AG04450 (cell line): ENCODE data around the gene GLIS1. TPM values are rescaled to one million over a fixed set of nuclear protein-coding genes. Genes with fewer than 3 reads are reported as not detected.

Experiments used
- CTCF ChIA-PET: fragments of 300-600, 350-600 bp; formaldehyde crosslinking; extraction: SDS; loops from one replicate; lab custom pipeline; 2022; ENCODE audit warnings: antibody characterized with exemption, inconsistent platforms; lab: Charles Lee
- POLR2A ChIA-PET: fragments of 350-600 bp; formaldehyde crosslinking; extraction: SDS; loops from one replicate; lab custom pipeline; 2021; ENCODE audit warnings: antibody characterized with exemption, inconsistent platforms; lab: Yijun Ruan, JAX
- DNase-seq: peaks from one replicate; pipeline ENCODE4 v3.0.0-alpha.2; 2011; ENCODE audit warnings: low read depth, low spot score
- H3K27ac ChIP-seq: one replicate; pipeline ENCODE4 v1.5.1; 2012; ENCODE audit warnings: low read depth, low read length, control low read depth
- H3K27me3 ChIP-seq: one replicate; pipeline ENCODE4 v1.6.0; 2012; ENCODE audit warnings: low read length; ENCODE audit not compliant: control insufficient read depth, insufficient read depth
- H3K4me3 ChIP-seq: 2 replicates; pipeline ENCODE4 v1.5.1; 2011; ENCODE audit warnings: mild to moderate bottlenecking, low read depth, low read length, control low read depth
- H3K9me3 ChIP-seq: 2 replicates; pipeline ENCODE4 v1.5.1; 2012; ENCODE audit warnings: low read length; ENCODE audit not compliant: control insufficient read depth, insufficient read depth
- polyA plus RNA-seq: library from polyadenylated mRNA; depleted of rRNA; stranded (reverse); fragments of >200 nt; gene quantifications from 2 replicates; pipeline ENCODE4 v1.2.3, GENCODE V29; 2011
- TF ChIP-seq, protein P1 (sequence below): IDR thresholded peaks from 2 replicates; pipeline ENCODE4 v1.5.1; 2011; ENCODE audit warnings: low read depth, low read length, control low read depth, inconsistent platforms

The GLIS1 gene
- polyA plus RNA-seq, 1 experiment, result 0.77 TPM

DNA sequence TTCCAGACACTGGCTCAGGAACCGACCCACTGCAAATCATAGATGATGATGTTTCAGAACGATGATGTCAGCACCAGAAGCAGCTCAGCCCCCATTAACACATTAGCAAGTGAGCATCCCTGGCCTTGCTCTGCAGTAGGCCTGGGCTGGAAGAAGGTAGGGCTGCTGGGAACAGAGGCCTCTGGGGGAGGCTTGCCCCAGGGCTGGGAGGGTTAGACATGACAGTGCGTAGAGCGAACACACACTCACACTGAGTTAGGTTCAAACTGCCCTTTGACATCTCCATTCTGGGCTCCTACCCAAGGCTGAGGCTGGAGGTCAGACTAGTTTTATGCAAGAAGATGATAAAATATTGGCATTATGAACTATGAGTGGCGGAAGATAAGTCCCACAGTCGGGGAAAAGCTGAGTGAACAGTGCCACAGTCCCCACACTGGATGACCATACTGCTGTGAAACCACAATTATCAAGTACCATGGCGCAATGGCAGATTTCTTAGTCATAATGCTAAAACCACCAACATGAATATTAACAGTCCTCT lies 188.7 kb downstream of the GLIS1 start:
- ChIA-PET POLR2A (no interaction called here), CTCF (interaction anchor here (1.0 kb wide), 1 partner anchor 272 kb away, joined by 3 read pairs; no protein-coding TSS in a partner anchor)
- no peak for DNase-seq
- H3K27me3 ChIP-seq, result no peaks in the 10 kb centered on the region
- H3K27ac ChIP-seq, result no peak overlapping the region
- TF ChIP-seq, protein P1, sequence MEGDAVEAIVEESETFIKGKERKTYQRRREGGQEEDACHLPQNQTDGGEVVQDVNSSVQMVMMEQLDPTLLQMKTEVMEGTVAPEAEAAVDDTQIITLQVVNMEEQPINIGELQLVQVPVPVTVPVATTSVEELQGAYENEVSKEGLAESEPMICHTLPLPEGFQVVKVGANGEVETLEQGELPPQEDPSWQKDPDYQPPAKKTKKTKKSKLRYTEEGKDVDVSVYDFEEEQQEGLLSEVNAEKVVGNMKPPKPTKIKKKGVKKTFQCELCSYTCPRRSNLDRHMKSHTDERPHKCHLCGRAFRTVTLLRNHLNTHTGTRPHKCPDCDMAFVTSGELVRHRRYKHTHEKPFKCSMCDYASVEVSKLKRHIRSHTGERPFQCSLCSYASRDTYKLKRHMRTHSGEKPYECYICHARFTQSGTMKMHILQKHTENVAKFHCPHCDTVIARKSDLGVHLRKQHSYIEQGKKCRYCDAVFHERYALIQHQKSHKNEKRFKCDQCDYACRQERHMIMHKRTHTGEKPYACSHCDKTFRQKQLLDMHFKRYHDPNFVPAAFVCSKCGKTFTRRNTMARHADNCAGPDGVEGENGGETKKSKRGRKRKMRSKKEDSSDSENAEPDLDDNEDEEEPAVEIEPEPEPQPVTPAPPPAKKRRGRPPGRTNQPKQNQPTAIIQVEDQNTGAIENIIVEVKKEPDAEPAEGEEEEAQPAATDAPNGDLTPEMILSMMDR, result no peak
- H3K9me3 ChIP-seq, result no peaks in the 10 kb centered on the region; the same call in 1 of the 2 replicates
- no peak overlapping the region for H3K4me3 ChIP-seq

DNA sequence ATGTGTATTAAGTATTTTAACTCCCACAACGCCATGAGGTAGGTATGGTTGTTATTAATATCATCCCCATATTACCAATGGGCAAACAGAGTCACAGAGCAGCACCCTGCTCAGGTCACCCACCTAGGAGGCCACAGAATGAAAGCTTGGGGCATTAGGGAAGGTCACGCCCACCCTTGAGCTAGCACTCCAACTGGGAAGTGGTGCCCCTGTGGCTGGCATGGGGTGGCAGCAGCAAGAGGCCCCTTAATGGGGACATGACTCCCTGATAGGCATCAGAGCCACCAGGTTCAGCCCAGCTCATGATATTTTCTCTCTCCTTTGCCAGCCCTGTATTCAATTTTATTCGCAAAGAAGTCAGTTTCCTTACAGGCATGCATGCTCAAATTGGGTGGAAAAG lies 189.2 kb downstream of the GLIS1 start:
- ChIA-PET CTCF (interaction anchor here (1.0 kb wide), 1 partner anchor 272 kb away, joined by 3 read pairs; no protein-coding TSS in a partner anchor), POLR2A (no interaction called here)
- DNase-seq, result no peak
- no peak overlapping the region for H3K27ac ChIP-seq
- H3K27me3 ChIP-seq, result no peaks in the 10 kb centered on the region
- no peak overlapping the region for H3K4me3 ChIP-seq
- H3K9me3 ChIP-seq, result no peaks in the 10 kb centered on the region; the same call in 1 of the 2 replicates
- TF ChIP-seq, protein P1, result no peak

DNA sequence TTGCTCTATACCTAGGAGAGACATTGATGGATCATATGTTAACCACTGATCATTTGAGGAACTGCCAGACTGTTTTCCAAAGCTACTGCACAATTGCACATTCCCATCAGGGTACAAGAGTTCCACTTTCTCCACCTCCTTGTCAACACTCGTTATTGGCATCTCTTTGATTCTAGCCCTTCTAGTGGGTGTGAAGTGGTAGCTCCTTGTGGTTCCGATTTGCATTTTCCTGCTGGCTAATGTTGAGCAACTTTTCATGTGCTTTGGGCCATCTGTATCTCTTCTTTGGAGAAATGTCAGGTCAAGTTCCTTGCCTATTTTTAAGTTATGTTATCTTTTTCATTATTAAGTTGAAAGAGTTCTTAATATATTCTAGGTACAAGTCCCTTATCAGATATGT lies 189.7 kb downstream of the GLIS1 start:
- Histone ChIP-seq H3K27me3 (no peaks in the 10 kb centered on the region), H3K27ac (no peak overlapping the region), H3K4me3 (no peak overlapping the region), H3K9me3 (no peaks in the 10 kb centered on the region)
- TF ChIP-seq, protein P1, result no peak
- DNase-seq, result no peak
- CTCF ChIA-PET, result interaction anchor here (1.0 kb wide), 1 partner anchor 271 kb away, joined by 3 read pairs; no protein-coding TSS in a partner anchor
- POLR2A ChIA-PET, result no interaction called here

DNA sequence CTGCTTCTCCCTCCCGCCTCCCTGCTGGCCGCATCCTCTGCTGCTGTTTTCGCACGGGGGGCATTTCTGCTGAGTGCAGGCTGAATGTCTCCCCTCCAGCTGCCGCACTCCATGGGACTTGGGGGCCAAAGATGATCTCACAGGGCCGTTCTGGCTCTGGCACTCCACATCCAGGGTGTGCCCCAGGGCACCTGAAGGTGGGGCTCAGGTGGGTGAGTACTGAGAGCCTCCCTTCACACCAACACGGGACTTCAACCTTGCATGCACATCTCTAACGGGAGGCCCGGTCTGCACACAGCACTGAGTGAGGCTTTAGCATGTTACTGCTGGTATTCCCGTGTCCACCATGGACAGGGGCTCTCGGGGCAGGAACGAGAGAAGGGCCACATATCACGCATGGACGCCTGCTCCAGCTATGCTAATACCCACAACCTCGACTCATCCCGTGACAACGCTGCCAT lies 190.9 kb downstream of the GLIS1 start:
- DNase-seq, result no peak
- CTCF ChIA-PET, result no interaction called here
- no peak overlapping the region for H3K27ac ChIP-seq
- POLR2A ChIA-PET, result no interaction called here
- H3K9me3 ChIP-seq, result no peaks in the 10 kb centered on the region
- no peak overlapping the region for H3K4me3 ChIP-seq
- no peaks in the 10 kb centered on the region for H3K27me3 ChIP-seq
- TF ChIP-seq, protein P1, result no peak

DNA sequence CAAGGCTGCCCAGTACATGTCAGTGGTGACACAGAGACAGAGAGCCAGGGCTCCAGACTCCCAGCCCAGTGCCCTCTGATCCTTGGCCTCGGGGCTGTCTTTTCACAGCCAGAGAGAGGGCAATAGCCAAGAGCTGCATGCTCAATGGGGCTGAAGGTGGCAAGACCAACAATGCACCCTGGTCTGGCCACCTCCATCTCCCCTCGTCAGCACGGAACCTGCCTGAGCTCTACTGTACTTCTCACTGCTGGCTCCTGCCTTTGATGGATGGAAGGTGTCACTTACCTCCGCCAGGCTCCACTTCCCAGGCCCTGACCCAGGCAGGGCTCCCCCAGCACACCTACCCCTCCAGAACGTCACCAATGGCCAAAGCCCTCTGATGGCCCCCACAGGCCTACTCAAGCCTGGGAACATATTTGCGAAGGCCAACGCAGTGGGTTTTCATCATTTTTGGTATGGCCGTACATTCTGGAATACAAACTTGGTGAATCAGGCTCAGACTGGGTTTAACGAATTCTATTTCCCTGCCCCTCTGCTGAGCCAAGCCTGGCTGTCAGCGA lies 191.7 kb downstream of the GLIS1 start:
- CTCF ChIA-PET, result no interaction called here
- DNase-seq, result no peak
- TF ChIP-seq, protein P1, result no peak

More for the DNA sequence above, 191.7 kb downstream of the GLIS1 start:
- Histone ChIP-seq H3K9me3 (no peaks in the 10 kb centered on the region), H3K27me3 (no peaks in the 10 kb centered on the region), H3K27ac (no peak overlapping the region), H3K4me3 (no peak overlapping the region)
- POLR2A ChIA-PET, result no interaction called here
